HepG2 (cell line): ENCODE results near the gene ABCC3. TPM values are rescaled to one million over a fixed set of nuclear protein-coding genes. Genes with fewer than 3 reads are reported as not detected.

Source experiments
- ARNT ChIP-seq: fragments of 450-650 bp; IDR thresholded peaks from 2 replicates; pipeline ENCODE4 v1.6.1; 2017
- CC2D1A ChIP-seq: sonication (generic); formaldehyde crosslinking; IDR thresholded peaks from 2 replicates; pipeline ENCODE4 v1.8.1; 2023; ENCODE audit warnings: mild to moderate bottlenecking, missing genetic modification reagents
- GTF2F1 ChIP-seq: fragments of 150-350 bp; IDR thresholded peaks from 2 replicates; pipeline ENCODE4 v1.6.1; 2014; ENCODE audit warnings: low read length
- MEIS2 ChIP-seq: sonication (generic); formaldehyde crosslinking; IDR thresholded peaks from 2 replicates; pipeline ENCODE4 v1.9.0; 2021; ENCODE audit warnings: mild to moderate bottlenecking, missing genetic modification reagents
- RAD21 ChIP-seq: fragments of 450-650 bp; formaldehyde crosslinking; IDR thresholded peaks from 2 replicates; pipeline ENCODE4 v1.5.0; 2020; ENCODE audit warnings: mild to moderate bottlenecking
- SMARCC2 ChIP-seq: fragments of 450-650 bp; IDR thresholded peaks from 2 replicates; pipeline ENCODE4 v1.6.1; 2017; ENCODE audit warnings: antibody characterized with exemption, mild to moderate bottlenecking
- TSC22D2 ChIP-seq: sonication (generic); formaldehyde crosslinking; IDR thresholded peaks from 2 replicates; pipeline ENCODE4 v1.5.1; 2020; ENCODE audit warnings: missing genetic modification reagents, mild to moderate bottlenecking, borderline replicate concordance
- ZNF292 ChIP-seq: sonication (generic); formaldehyde crosslinking; IDR thresholded peaks from 2 replicates; pipeline ENCODE4 v1.8.1; 2022; ENCODE audit warnings: mild to moderate bottlenecking, low read depth, missing genetic modification reagents, borderline replicate concordance
- ZNF761 ChIP-seq: sonication (generic); formaldehyde crosslinking; conservative IDR thresholded peaks from 2 replicates; pipeline ENCODE4 v1.4.0; 2020; ENCODE audit warnings: mild to moderate bottlenecking, missing genetic modification reagents
- ZNF788 ChIP-seq: sonication (generic); formaldehyde crosslinking; IDR thresholded peaks from 2 replicates; pipeline ENCODE4 v1.5.0; 2020; ENCODE audit warnings: mild to moderate bottlenecking, missing genetic modification reagents, borderline replicate concordance
- ZSCAN31 ChIP-seq: sonication (generic); formaldehyde crosslinking; IDR thresholded peaks from 2 replicates; pipeline ENCODE4 v1.5.0; 2020; ENCODE audit warnings: low read depth, mild to moderate bottlenecking, missing genetic modification reagents
- polyA plus RNA-seq, 8 experiments: library from polyadenylated mRNA; depleted of rRNA in 3 of 8; stranded (reverse) in 7 of 8; unstranded in 1 of 8; fragments of >200 nt; fragmentation: Illumina TruSeq in 4 of 8; extraction: Trizol in 4 of 8; gene quantifications; 2 replicates each; pipeline versions ENCODE4 v1.2.1 to v1.2.3, GENCODE V29; 2011 to 2016; ENCODE audit warnings: low read depth in 4 of 8, missing spikeins in 1 of 8, mixed read lengths in 1 of 8; ENCODE audit not compliant: insufficient read depth in 1 of 8
- total RNA-seq, 5 experiments: library from RNA; depleted of rRNA; stranded (reverse); fragments of >200 nt; fragmentation: Illumina TruSeq; extraction: Trizol; gene quantifications; 2 replicates each; pipeline ENCODE4 v1.2.3, GENCODE V29; 2016; ENCODE audit warnings: low read depth in 1 of 5
- TF ChIP-seq, protein P1 (sequence below), 2 experiments: fragments of 450-650 bp in 1 of 2; sonication (generic) in 1 of 2; formaldehyde crosslinking; IDR thresholded peaks; 2 replicates each; pipeline versions ENCODE4 v1.5.0 to v1.8.0; 2020 to 2022; ENCODE audit warnings: mild to moderate bottlenecking in 1 of 2, missing genetic modification reagents in 1 of 2
- TF ChIP-seq, protein P2 (sequence below): IDR thresholded peaks from 2 replicates; pipeline ENCODE4 v1.6.1; 2016; ENCODE audit warnings: missing compliant biosample characterization, missing genetic modification reagents, borderline replicate concordance
- TF ChIP-seq, protein P3 (sequence below): sonication (generic); formaldehyde crosslinking; IDR thresholded peaks from 2 replicates; pipeline ENCODE4 v1.8.1; 2023; ENCODE audit warnings: mild to moderate bottlenecking, missing genetic modification reagents
- TF ChIP-seq, protein P4 (sequence below): sonication (generic); formaldehyde crosslinking; IDR thresholded peaks from 2 replicates; pipeline ENCODE4 v1.5.0; 2020; ENCODE audit warnings: missing genetic modification reagents
- TF ChIP-seq, protein P5 (sequence below): sonication (generic); formaldehyde crosslinking; IDR thresholded peaks from 2 replicates; pipeline ENCODE4 v1.5.0; 2020; ENCODE audit warnings: missing genetic modification reagents
- TF ChIP-seq, protein P6 (sequence below): sonication (generic); formaldehyde crosslinking; IDR thresholded peaks from 2 replicates; pipeline ENCODE4 v1.4.0; 2020; ENCODE audit warnings: missing genetic modification reagents, borderline replicate concordance

The ABCC3 gene
- total and polyA plus RNA-seq, 2 of the 13 experiments (the other 11 are each of a cell fraction or from before 2014, with no cell fraction given) = 25.2 to 50.7 TPM

DNA sequence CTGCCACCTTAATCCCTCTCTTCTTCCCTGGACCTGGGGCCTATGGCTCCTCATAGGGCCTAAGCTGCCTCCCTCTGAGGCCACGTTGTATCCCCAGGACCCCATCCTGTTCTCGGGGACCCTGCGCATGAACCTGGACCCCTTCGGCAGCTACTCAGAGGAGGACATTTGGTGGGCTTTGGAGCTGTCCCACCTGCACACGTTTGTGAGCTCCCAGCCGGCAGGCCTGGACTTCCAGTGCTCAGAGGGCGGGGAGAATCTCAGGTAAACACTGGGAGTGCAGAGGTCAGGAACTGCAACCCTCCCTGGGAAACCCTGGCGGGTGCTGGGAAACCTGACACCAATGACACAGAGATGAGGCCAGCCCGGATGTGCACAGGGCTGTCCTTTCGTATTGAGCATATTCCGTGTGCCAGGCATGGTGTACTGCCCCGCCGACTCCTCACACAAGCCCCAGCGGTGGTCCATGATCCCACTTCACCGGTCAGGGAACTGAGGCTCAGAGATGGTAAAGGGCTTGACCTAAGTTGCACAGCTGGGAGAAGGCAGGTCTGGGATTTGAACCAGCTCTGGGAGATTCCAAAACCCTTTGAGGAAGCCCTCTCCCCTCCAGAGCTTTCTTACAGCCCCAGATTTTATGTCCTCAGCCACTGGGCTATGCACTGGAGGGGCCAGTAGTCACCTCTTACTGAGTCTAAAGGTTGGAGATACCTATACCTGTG is 50.1 kb downstream of the ABCC3 start (continued):
- TF ChIP-seq, protein P1, sequence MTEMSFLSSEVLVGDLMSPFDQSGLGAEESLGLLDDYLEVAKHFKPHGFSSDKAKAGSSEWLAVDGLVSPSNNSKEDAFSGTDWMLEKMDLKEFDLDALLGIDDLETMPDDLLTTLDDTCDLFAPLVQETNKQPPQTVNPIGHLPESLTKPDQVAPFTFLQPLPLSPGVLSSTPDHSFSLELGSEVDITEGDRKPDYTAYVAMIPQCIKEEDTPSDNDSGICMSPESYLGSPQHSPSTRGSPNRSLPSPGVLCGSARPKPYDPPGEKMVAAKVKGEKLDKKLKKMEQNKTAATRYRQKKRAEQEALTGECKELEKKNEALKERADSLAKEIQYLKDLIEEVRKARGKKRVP (CRISPR knock-in tag; IDR thresholded peaks at IDR 0.05) = peak in 1 of 2 experiments; percentile 83; a peak in 2 of 4 replicates
- TF ChIP-seq, protein P2, sequence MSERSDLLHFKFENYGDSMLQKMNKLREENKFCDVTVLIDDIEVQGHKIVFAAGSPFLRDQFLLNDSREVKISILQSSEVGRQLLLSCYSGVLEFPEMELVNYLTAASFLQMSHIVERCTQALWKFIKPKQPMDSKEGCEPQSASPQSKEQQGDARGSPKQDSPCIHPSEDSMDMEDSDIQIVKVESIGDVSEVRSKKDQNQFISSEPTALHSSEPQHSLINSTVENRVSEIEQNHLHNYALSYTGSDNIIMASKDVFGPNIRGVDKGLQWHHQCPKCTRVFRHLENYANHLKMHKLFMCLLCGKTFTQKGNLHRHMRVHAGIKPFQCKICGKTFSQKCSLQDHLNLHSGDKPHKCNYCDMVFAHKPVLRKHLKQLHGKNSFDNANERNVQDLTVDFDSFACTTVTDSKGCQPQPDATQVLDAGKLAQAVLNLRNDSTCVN = peak; percentile 92
- TF ChIP-seq ZNF788 = peak; percentile 98
- no peak for TF ChIP-seq CC2D1A (CRISPR knock-in tag)
- peak; percentile 87; the same call in 1 of the 2 replicates for TF ChIP-seq ZSCAN31 (CRISPR knock-in tag)
- TF ChIP-seq, protein P3, sequence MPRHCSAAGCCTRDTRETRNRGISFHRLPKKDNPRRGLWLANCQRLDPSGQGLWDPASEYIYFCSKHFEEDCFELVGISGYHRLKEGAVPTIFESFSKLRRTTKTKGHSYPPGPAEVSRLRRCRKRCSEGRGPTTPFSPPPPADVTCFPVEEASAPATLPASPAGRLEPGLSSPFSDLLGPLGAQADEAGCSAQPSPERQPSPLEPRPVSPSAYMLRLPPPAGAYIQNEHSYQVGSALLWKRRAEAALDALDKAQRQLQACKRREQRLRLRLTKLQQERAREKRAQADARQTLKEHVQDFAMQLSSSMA = peak; percentile 59; the same call in 1 of the 2 replicates
- peak; percentile 62 for TF ChIP-seq RAD21
- TF ChIP-seq, protein P4, sequence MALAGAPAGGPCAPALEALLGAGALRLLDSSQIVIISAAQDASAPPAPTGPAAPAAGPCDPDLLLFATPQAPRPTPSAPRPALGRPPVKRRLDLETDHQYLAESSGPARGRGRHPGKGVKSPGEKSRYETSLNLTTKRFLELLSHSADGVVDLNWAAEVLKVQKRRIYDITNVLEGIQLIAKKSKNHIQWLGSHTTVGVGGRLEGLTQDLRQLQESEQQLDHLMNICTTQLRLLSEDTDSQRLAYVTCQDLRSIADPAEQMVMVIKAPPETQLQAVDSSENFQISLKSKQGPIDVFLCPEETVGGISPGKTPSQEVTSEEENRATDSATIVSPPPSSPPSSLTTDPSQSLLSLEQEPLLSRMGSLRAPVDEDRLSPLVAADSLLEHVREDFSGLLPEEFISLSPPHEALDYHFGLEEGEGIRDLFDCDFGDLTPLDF (CRISPR knock-in tag) = peak; percentile 85
- no peak for TF ChIP-seq ARNT
- 0 out of 2 replicates have a peak, but pooled peaks have one; percentile 64 for TF ChIP-seq GTF2F1
- TF ChIP-seq, protein P5, sequence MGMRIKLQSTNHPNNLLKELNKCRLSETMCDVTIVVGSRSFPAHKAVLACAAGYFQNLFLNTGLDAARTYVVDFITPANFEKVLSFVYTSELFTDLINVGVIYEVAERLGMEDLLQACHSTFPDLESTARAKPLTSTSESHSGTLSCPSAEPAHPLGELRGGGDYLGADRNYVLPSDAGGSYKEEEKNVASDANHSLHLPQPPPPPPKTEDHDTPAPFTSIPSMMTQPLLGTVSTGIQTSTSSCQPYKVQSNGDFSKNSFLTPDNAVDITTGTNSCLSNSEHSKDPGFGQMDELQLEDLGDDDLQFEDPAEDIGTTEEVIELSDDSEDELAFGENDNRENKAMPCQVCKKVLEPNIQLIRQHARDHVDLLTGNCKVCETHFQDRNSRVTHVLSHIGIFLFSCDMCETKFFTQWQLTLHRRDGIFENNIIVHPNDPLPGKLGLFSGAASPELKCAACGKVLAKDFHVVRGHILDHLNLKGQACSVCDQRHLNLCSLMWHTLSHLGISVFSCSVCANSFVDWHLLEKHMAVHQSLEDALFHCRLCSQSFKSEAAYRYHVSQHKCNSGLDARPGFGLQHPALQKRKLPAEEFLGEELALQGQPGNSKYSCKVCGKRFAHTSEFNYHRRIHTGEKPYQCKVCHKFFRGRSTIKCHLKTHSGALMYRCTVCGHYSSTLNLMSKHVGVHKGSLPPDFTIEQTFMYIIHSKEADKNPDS = 0 out of 2 replicates have a peak, but pooled peaks have one; percentile 78
- TF ChIP-seq ZNF292 (CRISPR knock-in tag) = peak; percentile 98
- peak; percentile 96 for TF ChIP-seq ZNF761 (CRISPR knock-in tag)
- peak; percentile 90; the same call in 1 of the 2 replicates for TF ChIP-seq TSC22D2
- TF ChIP-seq, protein P6, sequence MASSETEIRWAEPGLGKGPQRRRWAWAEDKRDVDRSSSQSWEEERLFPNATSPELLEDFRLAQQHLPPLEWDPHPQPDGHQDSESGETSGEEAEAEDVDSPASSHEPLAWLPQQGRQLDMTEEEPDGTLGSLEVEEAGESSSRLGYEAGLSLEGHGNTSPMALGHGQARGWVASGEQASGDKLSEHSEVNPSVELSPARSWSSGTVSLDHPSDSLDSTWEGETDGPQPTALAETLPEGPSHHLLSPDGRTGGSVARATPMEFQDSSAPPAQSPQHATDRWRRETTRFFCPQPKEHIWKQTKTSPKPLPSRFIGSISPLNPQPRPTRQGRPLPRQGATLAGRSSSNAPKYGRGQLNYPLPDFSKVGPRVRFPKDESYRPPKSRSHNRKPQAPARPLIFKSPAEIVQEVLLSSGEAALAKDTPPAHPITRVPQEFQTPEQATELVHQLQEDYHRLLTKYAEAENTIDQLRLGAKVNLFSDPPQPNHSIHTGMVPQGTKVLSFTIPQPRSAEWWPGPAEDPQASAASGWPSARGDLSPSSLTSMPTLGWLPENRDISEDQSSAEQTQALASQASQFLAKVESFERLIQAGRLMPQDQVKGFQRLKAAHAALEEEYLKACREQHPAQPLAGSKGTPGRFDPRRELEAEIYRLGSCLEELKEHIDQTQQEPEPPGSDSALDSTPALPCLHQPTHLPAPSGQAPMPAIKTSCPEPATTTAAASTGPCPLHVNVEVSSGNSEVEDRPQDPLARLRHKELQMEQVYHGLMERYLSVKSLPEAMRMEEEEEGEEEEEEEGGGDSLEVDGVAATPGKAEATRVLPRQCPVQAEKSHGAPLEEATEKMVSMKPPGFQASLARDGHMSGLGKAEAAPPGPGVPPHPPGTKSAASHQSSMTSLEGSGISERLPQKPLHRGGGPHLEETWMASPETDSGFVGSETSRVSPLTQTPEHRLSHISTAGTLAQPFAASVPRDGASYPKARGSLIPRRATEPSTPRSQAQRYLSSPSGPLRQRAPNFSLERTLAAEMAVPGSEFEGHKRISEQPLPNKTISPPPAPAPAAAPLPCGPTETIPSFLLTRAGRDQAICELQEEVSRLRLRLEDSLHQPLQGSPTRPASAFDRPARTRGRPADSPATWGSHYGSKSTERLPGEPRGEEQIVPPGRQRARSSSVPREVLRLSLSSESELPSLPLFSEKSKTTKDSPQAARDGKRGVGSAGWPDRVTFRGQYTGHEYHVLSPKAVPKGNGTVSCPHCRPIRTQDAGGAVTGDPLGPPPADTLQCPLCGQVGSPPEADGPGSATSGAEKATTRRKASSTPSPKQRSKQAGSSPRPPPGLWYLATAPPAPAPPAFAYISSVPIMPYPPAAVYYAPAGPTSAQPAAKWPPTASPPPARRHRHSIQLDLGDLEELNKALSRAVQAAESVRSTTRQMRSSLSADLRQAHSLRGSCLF (CRISPR knock-in tag) = peak; percentile 45; the same call in 1 of the 2 replicates
- TF ChIP-seq MEIS2 (CRISPR knock-in tag) = peak; percentile 96
- no peak for TF ChIP-seq SMARCC2
